ENCODE results near the gene FHDC1. TPM values are rescaled to one million over a fixed set of nuclear protein-coding genes. Genes with fewer than 3 reads are reported as not detected.

The FHDC1 gene
- total RNA-seq, 4 donors from 2014 or later = 25.6 to 65.1 (median 37.2) TPM

DNA sequence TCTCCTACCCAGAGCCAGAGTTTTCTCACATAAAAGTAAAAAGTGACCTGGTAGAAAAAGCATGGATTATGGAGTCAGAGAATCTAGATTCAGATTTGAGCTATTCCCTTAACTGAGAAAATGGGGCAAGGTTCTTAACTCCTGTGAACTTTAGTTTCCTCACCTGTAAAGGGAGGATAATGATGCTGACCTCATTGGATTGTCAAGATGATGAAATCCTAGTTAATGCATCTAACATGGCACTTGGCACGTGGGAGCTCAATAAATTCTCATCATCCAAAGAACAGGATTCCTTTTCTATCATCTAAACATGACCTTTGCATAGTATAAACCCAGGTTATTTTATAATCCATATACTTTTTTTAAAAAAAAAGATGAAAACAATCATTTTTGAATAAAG is 18.6 kb downstream of the FHDC1 start:
- intact Hi-C loops (cut with DNase I; ENCODE audit: low total_unique reads) = no loop called here
- WGBS, 2 donors = 84 to 94% methylated on average over 1 of the region's 1 CpG
- no peak for DNase-seq (ENCODE audit: low spot score in 2 of 2)
- TF ChIP-seq CTCF (IDR thresholded peaks at IDR 0.05) (no peak), POLR2A (IDR thresholded peaks at IDR 0.05) (no peak)
- no peak overlapping the region for H3K4me3 ChIP-seq (ENCODE audit: low read depth, poor library complexity, severe bottlenecking)

GRCh38 chr4:152956147-152956546 is 20.0 kb downstream of the FHDC1 start:
- intact Hi-C loops (cut with DNase I; ENCODE audit: low total_unique reads) = no loop called here
- H3K4me3 ChIP-seq (ENCODE audit: low read depth, poor library complexity, severe bottlenecking) = no peak overlapping the region
- no peak for TF ChIP-seq CTCF (IDR thresholded peaks at IDR 0.05)
- TF ChIP-seq POLR2A (IDR thresholded peaks at IDR 0.05) = no peak
- 78% methylated on average over 2 of the region's 2 CpGs for WGBS, 2 donors
- DNase-seq (ENCODE audit: low spot score in 2 of 2) = no peak

DNA sequence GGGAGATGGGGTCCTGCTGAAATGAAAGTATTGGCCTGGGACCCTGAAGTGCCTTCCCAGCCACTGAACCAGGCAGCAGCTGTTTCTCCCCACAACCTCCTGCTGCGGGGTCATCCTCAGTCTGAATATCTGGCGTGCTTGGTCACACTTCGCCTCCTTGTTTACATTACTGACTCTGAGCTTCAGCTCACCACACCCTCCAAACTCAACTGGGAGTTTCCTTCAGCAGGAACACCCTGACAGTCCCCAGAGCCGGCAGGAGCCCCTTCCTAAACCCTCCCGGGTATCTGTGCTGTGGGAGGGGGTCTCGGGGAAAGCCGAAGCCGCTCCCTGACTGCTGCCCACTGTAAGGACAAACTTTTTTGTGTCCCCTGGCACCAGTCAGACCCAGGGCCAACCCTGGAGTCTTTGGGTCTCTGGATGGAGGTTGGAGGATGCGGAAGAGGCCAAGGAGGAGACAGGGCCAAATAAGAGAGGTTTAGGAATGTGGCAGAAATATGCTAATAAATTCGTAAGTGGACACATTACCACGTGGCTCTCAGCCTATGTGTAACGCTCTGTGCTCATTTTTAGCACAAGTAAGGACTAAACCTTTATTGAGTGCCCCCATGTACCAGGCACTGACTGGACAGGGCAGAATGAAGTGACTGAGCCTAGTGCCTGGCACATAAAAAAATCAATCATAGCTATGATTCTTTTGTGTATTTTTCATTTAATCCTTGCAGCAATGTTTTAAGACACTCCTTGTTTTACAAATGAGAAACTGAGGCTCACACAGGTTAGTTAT is 20.7 kb downstream of the FHDC1 start:
- TF ChIP-seq CTCF (IDR thresholded peaks at IDR 0.05) = no peak
- TF ChIP-seq POLR2A (IDR thresholded peaks at IDR 0.05) = no peak
- H3K4me3 ChIP-seq (ENCODE audit: low read depth, poor library complexity, severe bottlenecking) = no peak overlapping the region
- 81 to 83% methylated on average over 12 of the region's 12 CpGs for WGBS, 2 donors
- intact Hi-C loops (cut with DNase I; ENCODE audit: low total_unique reads) = no loop called here
- DNase-seq (ENCODE audit: low spot score in 2 of 2) = no peak

DNA sequence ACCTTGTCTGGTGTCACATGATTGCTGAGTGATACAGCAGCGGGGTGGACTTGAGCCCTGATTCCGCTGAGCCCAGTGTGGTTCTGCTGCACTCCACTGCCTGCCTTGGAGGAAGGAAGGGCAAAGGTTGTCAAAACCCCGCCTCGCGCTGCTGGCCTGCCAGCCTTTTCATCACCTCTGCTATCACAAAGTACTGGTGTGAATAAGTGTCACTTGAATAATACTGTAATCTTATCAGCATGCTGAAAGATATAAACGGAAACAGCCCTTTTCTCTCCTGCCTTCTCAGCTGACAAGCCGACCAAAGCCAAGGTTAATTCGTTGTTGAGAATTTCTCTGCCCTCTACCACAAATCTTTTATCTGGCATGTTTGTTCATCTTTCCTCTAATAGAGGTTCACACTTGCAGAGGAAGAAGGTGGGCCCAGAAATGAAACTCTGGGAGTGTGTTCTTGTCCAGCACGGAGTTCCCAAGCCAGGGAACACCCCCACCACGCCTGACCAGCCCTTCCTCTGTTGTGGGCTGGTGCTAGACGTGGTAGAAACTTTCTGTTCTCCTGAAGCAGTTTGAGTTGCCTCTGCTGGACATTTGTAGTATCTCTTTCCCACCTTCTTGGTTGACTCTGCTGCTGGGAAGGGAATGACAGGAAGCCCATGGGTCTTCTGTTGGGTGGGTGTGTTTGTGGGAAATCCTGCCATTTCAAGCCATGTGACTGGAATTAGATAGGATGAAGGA is 21.5 kb downstream of the FHDC1 start:
- TF ChIP-seq CTCF (IDR thresholded peaks at IDR 0.05) (no peak), POLR2A (IDR thresholded peaks at IDR 0.05) (no peak)
- DNase-seq (ENCODE audit: low spot score in 2 of 2) = no peak
- intact Hi-C loops (cut with DNase I; ENCODE audit: low total_unique reads) = no loop called here
- no peak overlapping the region for H3K4me3 ChIP-seq (ENCODE audit: low read depth, poor library complexity, severe bottlenecking)
- 71 to 75% methylated on average over 11 of the region's 11 CpGs for WGBS, 2 donors

DNA sequence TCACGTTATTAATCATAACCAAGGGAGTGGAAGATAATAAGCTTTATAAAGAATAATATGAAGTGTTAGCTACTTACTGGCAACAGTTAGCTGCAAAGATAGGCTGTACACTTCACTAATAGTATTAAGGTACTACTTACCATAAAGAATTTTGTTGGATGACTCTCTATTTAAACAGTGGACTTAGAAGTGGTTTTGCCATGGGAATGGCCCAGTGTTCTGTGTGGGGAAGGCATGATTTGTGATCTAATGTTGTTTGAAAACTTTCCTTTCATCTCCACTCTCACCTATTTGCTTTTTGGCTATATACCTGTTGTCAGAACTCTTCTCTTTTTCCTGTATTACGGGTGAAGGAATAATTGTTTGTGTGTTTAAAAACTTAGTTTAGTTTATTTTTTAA is 23.0 kb downstream of the FHDC1 start:
- TF ChIP-seq POLR2A (IDR thresholded peaks at IDR 0.05) (no peak), CTCF (IDR thresholded peaks at IDR 0.05) (no peak)
- no peak overlapping the region for H3K4me3 ChIP-seq (ENCODE audit: low read depth, poor library complexity, severe bottlenecking)
- WGBS, 2 donors = 81 to 83% methylated on average over 2 of the region's 2 CpGs
- intact Hi-C loops (cut with DNase I; ENCODE audit: low total_unique reads) = no loop called here
- DNase-seq (ENCODE audit: low spot score in 2 of 2) = no peak
